MM.1S (cell line): Measurements from ENCODE around the gene MALSU1.

Source experiments
- CTCF ChIP-seq: fragments of 300-600 bp; sonication (generic); IDR thresholded peaks from 2 replicates; pipeline ENCODE4 v1.5.1; 2016; ENCODE audit warnings: antibody characterized with exemption, low read length, mixed read lengths
- EZH2 ChIP-seq: fragments of 300-600 bp; sonication (generic); optimal IDR thresholded peaks from 2 replicates; pipeline ENCODE3; 2017; ENCODE audit warnings: low read depth, mild to moderate bottlenecking, antibody characterized with exemption, low read length, mixed read lengths
- EZH2phosphoT487 ChIP-seq: fragments of 300-600 bp; sonication (generic); IDR thresholded peaks from 2 replicates; pipeline ENCODE4 v1.6.1; 2018; ENCODE audit warnings: antibody characterized with exemption, low read length

GRCh38 chr7:23295401-23295697 lies 3.8 kb upstream of the MALSU1 start:
- no peak for TF ChIP-seq CTCF
- TF ChIP-seq EZH2phosphoT487 = no peak
- no peak for TF ChIP-seq EZH2
